ENCODE data around the gene TPRN. TPM values are rescaled to one million over a fixed set of nuclear protein-coding genes. Genes with fewer than 3 reads are reported as not detected.

TPRN gene
- total RNA-seq, 1 experiment from 2014 or later = 24.9 TPM

DNA sequence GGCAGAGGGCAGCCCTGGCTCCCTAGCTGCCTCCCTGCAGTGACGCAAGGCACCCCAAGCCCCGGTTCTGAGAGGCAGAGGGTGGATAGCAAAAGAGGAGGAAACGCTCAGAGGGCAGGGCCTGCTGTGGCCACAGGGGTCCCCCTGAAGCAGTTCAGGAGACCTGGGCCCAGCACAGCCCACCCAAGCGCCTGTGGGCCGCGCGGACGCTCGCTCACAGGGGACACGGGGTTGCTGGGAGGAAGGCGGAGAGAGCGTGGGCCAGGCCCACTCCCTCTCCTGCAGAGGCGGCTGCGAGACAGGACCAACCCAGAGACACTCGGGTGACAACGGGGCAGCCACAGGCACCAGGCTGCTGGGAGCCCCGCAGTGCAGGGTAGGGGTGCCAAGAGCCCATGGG lies 20.8 kb downstream of the TPRN start (continued):
- TF ChIP-seq, protein P1, sequence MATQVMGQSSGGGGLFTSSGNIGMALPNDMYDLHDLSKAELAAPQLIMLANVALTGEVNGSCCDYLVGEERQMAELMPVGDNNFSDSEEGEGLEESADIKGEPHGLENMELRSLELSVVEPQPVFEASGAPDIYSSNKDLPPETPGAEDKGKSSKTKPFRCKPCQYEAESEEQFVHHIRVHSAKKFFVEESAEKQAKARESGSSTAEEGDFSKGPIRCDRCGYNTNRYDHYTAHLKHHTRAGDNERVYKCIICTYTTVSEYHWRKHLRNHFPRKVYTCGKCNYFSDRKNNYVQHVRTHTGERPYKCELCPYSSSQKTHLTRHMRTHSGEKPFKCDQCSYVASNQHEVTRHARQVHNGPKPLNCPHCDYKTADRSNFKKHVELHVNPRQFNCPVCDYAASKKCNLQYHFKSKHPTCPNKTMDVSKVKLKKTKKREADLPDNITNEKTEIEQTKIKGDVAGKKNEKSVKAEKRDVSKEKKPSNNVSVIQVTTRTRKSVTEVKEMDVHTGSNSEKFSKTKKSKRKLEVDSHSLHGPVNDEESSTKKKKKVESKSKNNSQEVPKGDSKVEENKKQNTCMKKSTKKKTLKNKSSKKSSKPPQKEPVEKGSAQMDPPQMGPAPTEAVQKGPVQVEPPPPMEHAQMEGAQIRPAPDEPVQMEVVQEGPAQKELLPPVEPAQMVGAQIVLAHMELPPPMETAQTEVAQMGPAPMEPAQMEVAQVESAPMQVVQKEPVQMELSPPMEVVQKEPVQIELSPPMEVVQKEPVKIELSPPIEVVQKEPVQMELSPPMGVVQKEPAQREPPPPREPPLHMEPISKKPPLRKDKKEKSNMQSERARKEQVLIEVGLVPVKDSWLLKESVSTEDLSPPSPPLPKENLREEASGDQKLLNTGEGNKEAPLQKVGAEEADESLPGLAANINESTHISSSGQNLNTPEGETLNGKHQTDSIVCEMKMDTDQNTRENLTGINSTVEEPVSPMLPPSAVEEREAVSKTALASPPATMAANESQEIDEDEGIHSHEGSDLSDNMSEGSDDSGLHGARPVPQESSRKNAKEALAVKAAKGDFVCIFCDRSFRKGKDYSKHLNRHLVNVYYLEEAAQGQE (IDR thresholded peaks at IDR 0.05; ENCODE audit: low read depth) = no peak
- TF ChIP-seq EGR1 (IDR thresholded peaks at IDR 0.05; ENCODE audit: low read depth) (no peak), EZH2 (IDR thresholded peaks at IDR 0.05) (no peak)

DNA sequence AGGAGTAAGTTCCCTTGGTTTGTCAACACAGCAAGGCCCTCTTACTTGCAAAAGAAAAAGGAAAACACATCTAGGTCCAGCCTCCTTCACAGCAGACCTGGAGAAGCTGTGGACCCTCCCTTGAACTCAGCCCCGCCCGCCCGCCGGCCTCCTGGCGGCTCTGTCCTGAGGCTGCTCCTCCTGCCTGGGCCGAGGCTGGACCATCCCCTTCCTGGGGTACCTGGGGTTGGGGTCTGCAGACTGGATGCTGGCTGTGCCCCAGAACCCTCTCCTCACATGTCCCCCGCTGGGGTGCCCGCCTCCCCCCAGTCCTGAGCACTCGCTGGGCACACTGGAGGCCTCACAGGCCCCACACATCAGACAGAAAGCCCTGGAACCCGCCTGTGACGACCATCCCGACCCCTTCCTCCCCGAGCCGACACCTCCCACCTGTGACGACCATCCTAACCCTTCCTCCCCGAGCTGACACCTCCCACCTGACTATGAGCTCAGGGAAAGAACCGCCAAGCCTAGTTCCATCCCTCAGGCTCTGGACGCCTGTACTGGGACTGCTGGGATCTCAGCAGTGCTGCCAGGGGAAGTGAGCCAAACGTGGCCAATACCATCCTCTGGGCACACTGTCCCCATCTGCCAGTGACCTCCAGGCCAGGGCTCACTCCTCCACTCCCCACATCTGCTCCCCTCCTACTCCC lies 21.5 kb downstream of the TPRN start:
- H2AFZ ChIP-seq (ENCODE audit: low read depth, low read length, poor library complexity, severe bottlenecking) = no peak overlapping the region
- H3K4me3 ChIP-seq (replicated peaks in 1 of 2; ENCODE audit: low read depth in 1 of 2, low read length in 2 of 2) = no peak overlapping the region
- no peaks in the 10 kb centered on the region for H3K9me3 ChIP-seq (ENCODE audit: control insufficient read depth in 1 of 2, insufficient read depth in 1 of 2, low read depth in 1 of 2, low read length in 2 of 2)
- H3K79me2 ChIP-seq (ENCODE audit: insufficient read depth, low read length) = no peaks in the 10 kb centered on the region; the same call in 1 of the 2 replicates
- TF ChIP-seq CBX3 (IDR thresholded peaks at IDR 0.05; ENCODE audit: low read depth) = no peak
- TF ChIP-seq, protein P2, sequence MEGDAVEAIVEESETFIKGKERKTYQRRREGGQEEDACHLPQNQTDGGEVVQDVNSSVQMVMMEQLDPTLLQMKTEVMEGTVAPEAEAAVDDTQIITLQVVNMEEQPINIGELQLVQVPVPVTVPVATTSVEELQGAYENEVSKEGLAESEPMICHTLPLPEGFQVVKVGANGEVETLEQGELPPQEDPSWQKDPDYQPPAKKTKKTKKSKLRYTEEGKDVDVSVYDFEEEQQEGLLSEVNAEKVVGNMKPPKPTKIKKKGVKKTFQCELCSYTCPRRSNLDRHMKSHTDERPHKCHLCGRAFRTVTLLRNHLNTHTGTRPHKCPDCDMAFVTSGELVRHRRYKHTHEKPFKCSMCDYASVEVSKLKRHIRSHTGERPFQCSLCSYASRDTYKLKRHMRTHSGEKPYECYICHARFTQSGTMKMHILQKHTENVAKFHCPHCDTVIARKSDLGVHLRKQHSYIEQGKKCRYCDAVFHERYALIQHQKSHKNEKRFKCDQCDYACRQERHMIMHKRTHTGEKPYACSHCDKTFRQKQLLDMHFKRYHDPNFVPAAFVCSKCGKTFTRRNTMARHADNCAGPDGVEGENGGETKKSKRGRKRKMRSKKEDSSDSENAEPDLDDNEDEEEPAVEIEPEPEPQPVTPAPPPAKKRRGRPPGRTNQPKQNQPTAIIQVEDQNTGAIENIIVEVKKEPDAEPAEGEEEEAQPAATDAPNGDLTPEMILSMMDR (IDR thresholded peaks at IDR 0.05 in 2 of 3, conservative IDR thresholded peaks at IDR 0.05 in 1 of 3; ENCODE audit: borderline replicate concordance in 1 of 3, insufficient read depth in 1 of 3, low read depth in 2 of 3, low read length in 2 of 3) = no peak
- TF ChIP-seq JUND (IDR thresholded peaks at IDR 0.05) = no peak
- TF ChIP-seq FOSL1 (IDR thresholded peaks at IDR 0.05; ENCODE audit: low read depth) = no peak
- TF ChIP-seq ZNF274 (IDR thresholded peaks at IDR 0.05; ENCODE audit: low read depth, low read length) = no peak
- no peak for TF ChIP-seq YY1 (IDR thresholded peaks at IDR 0.05; ENCODE audit: extremely low read depth, insufficient replicate concordance, low read depth, low read length)
- TF ChIP-seq, protein P1 (IDR thresholded peaks at IDR 0.05; ENCODE audit: low read depth) = no peak
- TF ChIP-seq CEBPB (IDR thresholded peaks at IDR 0.05; ENCODE audit: low read depth) = no peak
- no peak overlapping the region for H3K9ac ChIP-seq (ENCODE audit: low read length)
- H3K9me2 ChIP-seq (ENCODE audit: insufficient read depth) = no peaks in the 10 kb centered on the region
- H3K27me3 ChIP-seq (ENCODE audit: insufficient read depth, low read length) = no peaks in the 10 kb centered on the region
- intact Hi-C loops (cut with micrococcal nuclease) = no loop called here
- no peaks in the 10 kb centered on the region for H4K20me1 ChIP-seq (ENCODE audit: insufficient read depth)
- H3K4me1 ChIP-seq (ENCODE audit: control insufficient read depth in 1 of 2, insufficient read depth in 2 of 2, low read length in 2 of 2) = peaks cover 0 to 15% of the 10 kb centered on the region in 2 experiments; a peak in 2 of 4 replicates
- no TSS peak for BruUV-seq (replicated peaks)
- no peak overlapping the region for H3K27ac ChIP-seq (ENCODE audit: low read depth, low read length)
- ChIA-PET CTCF (interaction anchor here (0.6 kb wide), 1 partner anchor 28 kb away, joined by 5 read pairs; no protein-coding TSS in a partner anchor), POLR2A (no interaction called here), RAD21 (ENCODE audit: low non-redundant PET in 1 of 2, low total read pairs in 2 of 2, uncharacterized antibody in 2 of 2, unreplicated experiment in 2 of 2) (no interaction called here)
- ATAC-seq (no peak), DNase-seq (ENCODE audit: low read depth, low spot score) (no peak)
- H3K36me3 ChIP-seq (ENCODE audit: control insufficient read depth in 1 of 2, insufficient read depth in 2 of 2, low read length in 2 of 2) = peaks cover 0 to 3% of the 10 kb centered on the region in 2 experiments; a peak in 2 of 4 replicates
- H3K4me2 ChIP-seq (ENCODE audit: low read length) = no peak overlapping the region
